GM12864 (cell line): ENCODE data around the gene RNFT2.

Source experiments
- DNase-seq: peaks from one replicate; pipeline ENCODE4 v3.0.0-alpha.2; 2011; ENCODE audit warnings: low read depth
- H3K4me3 ChIP-seq: 2 replicates; pipeline ENCODE4 v1.5.1; 2011; ENCODE audit warnings: mild to moderate bottlenecking, low read depth, low read length, control low read depth
- TF ChIP-seq, protein P1 (sequence below): IDR thresholded peaks from 2 replicates; pipeline ENCODE4 v1.5.1; 2011; ENCODE audit warnings: low read depth, mild to moderate bottlenecking, moderate library complexity, low read length, control low read depth, inconsistent platforms; ENCODE audit errors: missing control alignments

The RNFT2 gene

GRCh38 chr12:116698554-116699075 is 39.5 kb upstream of the RNFT2 start:
- no peak for DNase-seq
- TF ChIP-seq, protein P1, sequence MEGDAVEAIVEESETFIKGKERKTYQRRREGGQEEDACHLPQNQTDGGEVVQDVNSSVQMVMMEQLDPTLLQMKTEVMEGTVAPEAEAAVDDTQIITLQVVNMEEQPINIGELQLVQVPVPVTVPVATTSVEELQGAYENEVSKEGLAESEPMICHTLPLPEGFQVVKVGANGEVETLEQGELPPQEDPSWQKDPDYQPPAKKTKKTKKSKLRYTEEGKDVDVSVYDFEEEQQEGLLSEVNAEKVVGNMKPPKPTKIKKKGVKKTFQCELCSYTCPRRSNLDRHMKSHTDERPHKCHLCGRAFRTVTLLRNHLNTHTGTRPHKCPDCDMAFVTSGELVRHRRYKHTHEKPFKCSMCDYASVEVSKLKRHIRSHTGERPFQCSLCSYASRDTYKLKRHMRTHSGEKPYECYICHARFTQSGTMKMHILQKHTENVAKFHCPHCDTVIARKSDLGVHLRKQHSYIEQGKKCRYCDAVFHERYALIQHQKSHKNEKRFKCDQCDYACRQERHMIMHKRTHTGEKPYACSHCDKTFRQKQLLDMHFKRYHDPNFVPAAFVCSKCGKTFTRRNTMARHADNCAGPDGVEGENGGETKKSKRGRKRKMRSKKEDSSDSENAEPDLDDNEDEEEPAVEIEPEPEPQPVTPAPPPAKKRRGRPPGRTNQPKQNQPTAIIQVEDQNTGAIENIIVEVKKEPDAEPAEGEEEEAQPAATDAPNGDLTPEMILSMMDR = no peak
- H3K4me3 ChIP-seq = no peak overlapping the region

- no peak overlapping the region for H3K4me3 ChIP-seq
- DNase-seq = no peak
- TF ChIP-seq, protein P1 = no peak
Measured at GRCh38 chr12:116700066-116700465, 38.0 kb upstream of the RNFT2 start.

DNA sequence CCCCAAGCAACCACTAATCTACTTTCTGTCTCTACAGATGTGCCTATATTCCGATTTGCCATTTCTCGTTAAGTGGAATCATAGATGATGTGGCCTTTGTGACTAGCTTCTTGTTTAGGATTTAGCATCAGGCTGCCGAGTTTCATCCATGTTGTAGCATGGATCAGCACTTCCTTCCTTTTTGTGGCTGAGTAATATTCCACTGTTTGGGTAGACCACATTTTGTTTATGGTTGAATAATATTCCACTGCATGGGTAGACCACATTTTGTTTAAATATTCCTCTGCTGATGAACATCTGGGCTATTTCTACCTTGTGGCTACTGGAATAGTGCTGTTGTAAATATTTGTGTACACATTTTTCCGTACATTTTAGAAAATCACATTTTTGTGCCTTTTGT is 36.7 kb upstream of the RNFT2 start:
- TF ChIP-seq, protein P1 = no peak

GRCh38 chr12:116703214-116703795 is 34.8 kb upstream of the RNFT2 start:
- no peak overlapping the region for H3K4me3 ChIP-seq
- peak; percentile 30 for DNase-seq
- TF ChIP-seq, protein P1 = peak; percentile 94

More for the DNA sequence above, 36.7 kb upstream of the RNFT2 start:
- no peak for DNase-seq
- no peak overlapping the region for H3K4me3 ChIP-seq

DNA sequence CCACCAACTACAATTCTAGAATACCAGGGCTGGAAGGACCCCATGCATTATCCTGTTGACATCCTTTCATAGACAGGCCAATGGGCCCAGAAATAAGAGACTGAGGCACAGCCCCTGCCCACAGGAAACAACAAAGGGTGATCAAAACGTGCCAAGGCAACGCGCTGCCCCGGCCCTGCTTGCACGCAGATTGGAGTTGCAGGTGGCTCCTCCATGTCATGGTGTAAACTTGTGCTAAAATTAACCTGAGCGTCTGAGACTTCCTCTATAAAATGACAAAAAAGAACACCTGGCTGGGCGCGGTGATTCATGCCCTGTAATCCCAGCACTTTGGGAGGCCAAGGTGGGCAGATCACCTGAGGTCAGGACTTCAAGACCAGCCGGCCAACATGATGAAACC is 30.4 kb upstream of the RNFT2 start:
- DNase-seq = no peak
- TF ChIP-seq, protein P1 = no peak

GRCh38 chr12:116708826-116709756 is 29.0 kb upstream of the RNFT2 start:
- no peak overlapping the region for H3K4me3 ChIP-seq
- TF ChIP-seq, protein P1 = peak; percentile 71
- DNase-seq = no peak

More for the DNA sequence above, 30.4 kb upstream of the RNFT2 start:
- no peak overlapping the region for H3K4me3 ChIP-seq
